Adrenal gland (tissue), 5 donors: Measurements from ENCODE around the gene GPR142.

Source experiments
- POLR2A ChIP-seq, 2 donors: fragments of 450-650 bp; IDR thresholded peaks; one replicate each; pipeline ENCODE4 v1.6.1; 2017; ENCODE audit warnings: antibody characterized with exemption in 2 of 2, mild to moderate bottlenecking in 2 of 2, moderate library complexity in 1 of 2
- TF ChIP-seq, protein P1 (sequence below), 6 experiments: fragments of 450-650 bp in 4 of 6; fragments of 200-600 bp in 2 of 6; sonication (generic) in 1 of 6; IDR thresholded peaks; 1 replicate in 5 of 6; 2 replicates in 1 of 6; pipeline versions ENCODE4 v1.5.1 to v1.8.0; 2016 to 2021; ENCODE audit warnings: antibody characterized with exemption in 6 of 6, mild to moderate bottlenecking in 2 of 6, moderate library complexity in 1 of 6
- donor health status: DM: no; HTN: no; CAD: no.

DNA sequence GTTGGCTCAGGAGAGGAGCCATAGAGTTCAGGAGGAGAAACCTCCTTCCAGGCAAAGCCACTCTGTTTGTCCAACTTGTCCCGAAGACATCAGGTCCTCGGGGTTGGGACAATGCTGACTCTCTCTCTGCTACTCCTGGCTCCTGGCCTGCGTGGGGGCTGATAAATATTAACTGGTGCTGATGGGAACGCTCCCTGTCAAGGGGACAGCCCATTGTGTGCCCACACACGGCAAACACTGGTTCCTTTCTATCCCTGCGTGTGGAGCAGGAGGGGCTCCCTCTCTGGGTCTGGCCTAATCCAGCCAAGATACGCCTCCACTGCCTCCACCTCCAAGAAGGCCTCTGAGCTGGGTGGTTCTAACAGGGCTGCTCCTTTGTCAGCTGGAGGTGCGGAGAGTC lies 36.9 kb upstream of the GPR142 start:
- TF ChIP-seq, protein P1, sequence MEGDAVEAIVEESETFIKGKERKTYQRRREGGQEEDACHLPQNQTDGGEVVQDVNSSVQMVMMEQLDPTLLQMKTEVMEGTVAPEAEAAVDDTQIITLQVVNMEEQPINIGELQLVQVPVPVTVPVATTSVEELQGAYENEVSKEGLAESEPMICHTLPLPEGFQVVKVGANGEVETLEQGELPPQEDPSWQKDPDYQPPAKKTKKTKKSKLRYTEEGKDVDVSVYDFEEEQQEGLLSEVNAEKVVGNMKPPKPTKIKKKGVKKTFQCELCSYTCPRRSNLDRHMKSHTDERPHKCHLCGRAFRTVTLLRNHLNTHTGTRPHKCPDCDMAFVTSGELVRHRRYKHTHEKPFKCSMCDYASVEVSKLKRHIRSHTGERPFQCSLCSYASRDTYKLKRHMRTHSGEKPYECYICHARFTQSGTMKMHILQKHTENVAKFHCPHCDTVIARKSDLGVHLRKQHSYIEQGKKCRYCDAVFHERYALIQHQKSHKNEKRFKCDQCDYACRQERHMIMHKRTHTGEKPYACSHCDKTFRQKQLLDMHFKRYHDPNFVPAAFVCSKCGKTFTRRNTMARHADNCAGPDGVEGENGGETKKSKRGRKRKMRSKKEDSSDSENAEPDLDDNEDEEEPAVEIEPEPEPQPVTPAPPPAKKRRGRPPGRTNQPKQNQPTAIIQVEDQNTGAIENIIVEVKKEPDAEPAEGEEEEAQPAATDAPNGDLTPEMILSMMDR (IDR thresholded peaks at IDR 0.05): no peak
- TF ChIP-seq POLR2A (IDR thresholded peaks at IDR 0.05): no peak
